GM18505 (cell line): ENCODE data around the gene TSC2.
"Not testable (repeated sequence)": the region's sequence is repeated elsewhere in the genome, so short reads cannot be mapped to it uniquely, and the experiment has no call there.

Experiments
- ATAC-seq: cut with Tn5 transposase; IDR thresholded peaks from one replicate; pipeline ENCODE4 v1.9.1; 2021; ENCODE audit not compliant: unreplicated experiment
- POLR2A ChIP-seq: IDR thresholded peaks from 4 replicates; pipeline ENCODE4 v1.6.1; 2011; ENCODE audit warnings: borderline replicate concordance; ENCODE audit not compliant: insufficient read depth, insufficient read length; ENCODE audit errors: extremely low read depth

TSC2 gene

GRCh38 chr16:2030036-2030435 is 17.7 kb upstream of the TSC2 start:
- no peak for ATAC-seq
- no peak for TF ChIP-seq POLR2A

GRCh38 chr16:2031081-2031577 is 16.7 kb upstream of the TSC2 start:
- no peak for TF ChIP-seq POLR2A

GRCh38 chr16:2032285-2033056 is 15.3 kb upstream of the TSC2 start:
- no peak for TF ChIP-seq POLR2A
- ATAC-seq, result no peak

More at GRCh38 chr16:2031081-2031577, 16.7 kb upstream of the TSC2 start:
- no peak for ATAC-seq

GRCh38 chr16:2033057-2033908 is 14.5 kb upstream of the TSC2 start:
- no peak for TF ChIP-seq POLR2A
- ATAC-seq, result no peak

- ATAC-seq, result not testable (repeated sequence)
Measured at GRCh38 chr16:2033909-2034695, 13.7 kb upstream of the TSC2 start.

- TF ChIP-seq POLR2A, result no peak
- no peak for ATAC-seq
Measured at GRCh38 chr16:2034696-2035430, 12.9 kb upstream of the TSC2 start.

GRCh38 chr16:2035431-2036199 is 12.2 kb upstream of the TSC2 start:
- no peak for ATAC-seq
- TF ChIP-seq POLR2A, result no peak

GRCh38 chr16:2036200-2036966 is 11.4 kb upstream of the TSC2 start:
- no peak for TF ChIP-seq POLR2A
- no peak for ATAC-seq

- ATAC-seq, result no peak
- TF ChIP-seq POLR2A, result no peak
Measured at GRCh38 chr16:2037115-2037514, 10.7 kb upstream of the TSC2 start.

GRCh38 chr16:2037647-2038381 is 10.0 kb upstream of the TSC2 start:
- no peak for TF ChIP-seq POLR2A
- no peak for ATAC-seq

GRCh38 chr16:2038382-2039231 is 9.2 kb upstream of the TSC2 start:
- ATAC-seq, result no peak
- no peak for TF ChIP-seq POLR2A
